HG02943 (cell line): ENCODE measurements around the gene CLDND2.

Experiments used
- ATAC-seq: cut with Tn5 transposase; IDR thresholded peaks from one replicate; pipeline ENCODE4 v1.9.1; 2021; ENCODE audit warnings: mild to moderate bottlenecking, low read depth, moderate library complexity; ENCODE audit not compliant: unreplicated experiment

The CLDND2 gene

DNA sequence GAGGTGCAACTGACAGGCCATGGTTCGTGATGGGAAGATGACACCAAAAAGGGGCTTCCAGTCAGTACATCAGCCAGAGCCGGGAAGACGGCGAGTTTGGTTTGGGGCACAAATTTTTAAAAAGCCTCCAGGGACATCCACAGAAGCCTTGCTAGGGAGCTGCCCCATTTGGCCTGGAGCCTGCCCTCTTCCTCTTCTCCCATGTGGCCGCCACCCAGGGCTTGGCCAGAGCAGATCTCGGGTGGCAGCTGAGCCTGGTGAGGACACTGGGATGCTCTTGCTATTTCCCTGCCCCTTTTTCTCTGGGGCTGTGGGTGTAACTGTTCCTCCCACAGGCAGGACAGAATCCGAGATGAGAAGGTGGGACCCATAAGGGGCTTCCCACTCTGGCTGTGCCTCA, 10.9 kb downstream of the CLDND2 start:
- ATAC-seq = no peak

DNA sequence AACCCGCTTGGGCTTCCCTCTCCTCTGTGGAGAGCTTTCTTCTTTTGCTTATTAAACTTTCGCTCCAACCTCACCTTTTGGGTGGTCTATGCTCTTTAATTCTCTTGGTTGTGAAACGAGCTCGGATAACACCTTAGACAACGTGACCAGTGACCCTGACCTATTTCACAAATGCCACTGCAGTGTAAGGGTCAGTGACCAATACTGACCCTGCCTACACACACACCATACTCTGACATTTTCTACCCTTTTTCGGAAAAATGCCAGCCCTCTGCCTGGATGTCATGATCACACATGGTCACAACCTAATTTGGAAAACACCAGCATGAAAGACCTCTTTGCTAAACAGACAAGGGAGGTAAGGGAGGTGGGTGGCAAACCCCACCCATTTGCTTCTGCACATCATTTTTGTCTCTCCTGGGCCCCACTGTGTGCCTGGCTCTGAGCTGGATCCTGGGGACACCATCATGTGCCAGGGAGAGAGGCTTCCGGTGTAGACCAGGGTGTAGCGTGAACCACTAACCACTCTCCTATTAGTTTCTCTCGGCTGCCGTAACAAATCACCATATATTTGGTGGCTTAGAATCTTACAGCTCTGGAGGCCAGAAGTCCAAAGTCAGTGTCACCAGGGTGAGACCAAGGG, 12.5 kb downstream of the CLDND2 start:
- ATAC-seq = no peak

DNA sequence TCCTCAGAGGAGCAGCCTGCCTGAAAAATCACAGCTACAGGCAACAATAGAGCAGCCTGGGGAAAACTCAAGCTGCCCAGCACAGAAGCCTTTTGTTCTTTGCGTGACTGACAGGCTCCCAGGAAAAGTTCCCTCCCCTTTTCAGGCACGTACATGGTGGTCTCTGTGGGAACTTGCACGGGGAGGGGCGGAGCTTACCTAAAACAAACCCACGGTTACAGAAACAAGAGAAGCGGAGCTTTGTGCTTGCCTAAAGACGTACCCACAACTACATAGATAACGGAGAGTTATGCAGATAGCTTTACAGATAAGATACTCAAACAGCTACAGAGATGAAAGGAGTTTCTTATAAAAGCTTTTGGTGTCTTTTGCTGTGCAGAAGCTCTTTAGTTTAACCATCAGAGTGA, 14.1 kb downstream of the CLDND2 start:
- ATAC-seq = no peak

DNA sequence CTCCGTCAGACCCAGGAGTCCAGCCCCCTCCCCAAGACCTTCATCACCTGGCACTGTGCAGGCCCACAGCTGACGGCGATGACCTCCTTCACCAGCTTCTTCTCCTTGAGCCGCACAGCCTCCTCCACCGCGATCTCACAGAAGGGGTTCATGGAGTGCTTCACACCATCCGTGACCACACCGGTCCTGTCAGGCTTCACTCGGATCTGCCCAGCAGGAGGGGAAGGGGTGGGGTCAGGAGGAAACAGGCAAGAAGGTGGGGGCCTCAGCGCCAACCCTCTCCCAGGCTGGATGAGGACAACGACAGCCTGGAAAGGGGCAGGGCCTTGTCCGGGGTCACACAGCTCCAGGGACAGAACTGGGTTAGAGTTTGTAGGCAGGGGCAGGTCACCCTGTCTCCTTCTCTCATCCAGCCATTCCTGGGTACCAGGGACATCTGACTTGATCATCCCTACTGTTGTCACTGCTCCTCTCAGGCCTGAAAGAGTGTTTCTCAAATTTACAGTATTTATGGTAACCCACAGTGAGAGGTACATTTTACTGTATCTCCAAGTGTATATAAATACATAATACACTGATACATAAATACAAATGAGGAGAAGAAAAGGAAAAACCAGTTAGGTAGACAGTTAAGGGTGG, 14.6 kb downstream of the CLDND2 start:
- ATAC-seq = no peak

DNA sequence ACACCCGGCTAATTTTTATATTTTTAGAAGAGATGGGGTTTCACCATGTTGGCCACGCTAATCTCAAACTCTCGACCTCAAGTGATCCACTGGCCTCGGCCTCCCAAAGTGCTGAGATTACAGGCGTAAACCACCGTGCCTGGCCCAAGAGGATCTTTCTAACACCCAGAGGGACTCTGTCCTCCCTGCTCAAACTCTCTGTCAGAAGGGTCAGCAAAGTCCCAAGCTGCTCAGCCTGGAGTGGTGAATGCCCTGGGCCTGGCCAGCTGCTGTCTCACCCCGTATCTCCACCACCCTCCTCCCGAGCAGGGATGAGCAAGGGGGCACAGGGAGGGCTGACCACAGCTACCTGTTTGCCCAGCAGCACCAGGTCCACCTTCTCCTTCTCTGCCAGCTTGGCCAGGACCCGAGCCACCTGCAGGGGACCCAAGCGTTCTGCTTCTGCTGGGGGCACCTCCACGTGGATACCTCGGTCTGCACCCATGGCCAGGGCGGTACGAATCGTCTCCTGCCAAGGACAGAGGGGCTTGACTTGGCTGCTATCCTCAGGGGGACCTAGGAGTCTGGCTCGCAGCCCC, 15.9 kb downstream of the CLDND2 start:
- ATAC-seq = no peak

DNA sequence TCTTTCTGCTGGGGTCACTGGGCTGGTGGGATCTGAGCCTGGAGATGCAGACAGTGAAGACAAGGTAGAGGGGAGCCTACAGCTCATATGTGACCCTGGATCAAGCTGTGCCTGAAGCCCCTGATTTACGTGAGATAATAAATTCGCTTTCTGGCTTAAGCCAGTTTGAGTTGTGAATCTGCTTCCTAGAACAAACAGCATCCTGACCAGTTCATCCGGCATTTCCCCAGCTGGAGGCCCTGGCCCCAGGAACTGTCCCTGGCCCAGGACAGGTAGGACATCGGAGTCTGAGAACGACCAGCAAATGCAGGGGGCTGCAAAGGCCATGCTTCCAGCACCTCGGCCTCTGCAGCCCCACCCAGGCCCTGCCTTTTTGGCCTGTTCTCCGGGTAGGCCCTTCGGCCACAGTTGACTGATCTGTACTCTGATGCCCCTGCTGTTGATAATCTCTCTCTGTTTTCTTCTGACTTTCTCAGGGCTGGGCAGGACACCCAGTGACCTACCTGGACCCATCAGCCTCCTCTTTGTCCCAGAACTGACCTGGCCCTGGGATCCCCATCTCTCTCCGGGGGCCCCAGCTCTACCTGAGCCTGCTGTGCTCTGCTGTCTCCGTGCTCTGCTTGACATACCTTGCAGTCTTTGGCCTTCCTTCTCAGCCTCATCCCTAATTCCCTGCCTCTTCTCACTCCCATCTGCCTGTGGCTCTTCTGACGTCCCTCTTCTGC, 17.4 kb downstream of the CLDND2 start:
- ATAC-seq = no peak

DNA sequence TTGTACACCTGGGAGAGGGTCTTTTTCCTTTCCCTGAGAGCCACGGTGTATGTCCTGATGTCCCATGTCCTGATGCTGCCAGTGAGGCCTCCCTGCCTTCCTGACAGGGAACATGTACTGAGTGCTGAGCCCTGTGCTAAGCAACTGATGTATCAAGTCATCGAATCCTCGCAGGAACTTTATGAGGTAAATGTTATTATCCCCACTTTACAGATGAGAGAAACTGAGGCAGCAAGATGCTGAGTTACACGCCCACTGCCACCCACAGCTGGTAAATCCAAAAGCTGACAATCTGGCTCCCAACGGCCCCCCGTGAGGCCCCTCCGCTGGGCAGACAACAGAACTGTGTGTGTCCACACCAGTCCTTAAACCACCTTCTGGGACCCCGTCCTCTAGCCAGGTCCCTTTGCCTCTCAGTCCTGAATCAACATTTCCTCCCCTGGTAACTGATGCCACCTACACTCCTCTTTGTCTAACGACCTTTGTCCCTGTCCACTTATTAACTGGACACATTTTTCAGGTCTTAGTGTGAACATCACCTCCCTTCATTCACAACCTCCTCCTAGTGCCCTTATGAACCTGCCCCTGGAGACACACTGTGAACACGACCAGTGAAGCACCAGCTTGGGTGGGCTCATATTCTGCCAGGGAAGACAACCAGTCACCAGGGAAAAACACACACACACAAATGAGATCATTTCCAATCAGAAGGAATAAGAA, 21.4 kb downstream of the CLDND2 start:
- ATAC-seq = no peak

DNA sequence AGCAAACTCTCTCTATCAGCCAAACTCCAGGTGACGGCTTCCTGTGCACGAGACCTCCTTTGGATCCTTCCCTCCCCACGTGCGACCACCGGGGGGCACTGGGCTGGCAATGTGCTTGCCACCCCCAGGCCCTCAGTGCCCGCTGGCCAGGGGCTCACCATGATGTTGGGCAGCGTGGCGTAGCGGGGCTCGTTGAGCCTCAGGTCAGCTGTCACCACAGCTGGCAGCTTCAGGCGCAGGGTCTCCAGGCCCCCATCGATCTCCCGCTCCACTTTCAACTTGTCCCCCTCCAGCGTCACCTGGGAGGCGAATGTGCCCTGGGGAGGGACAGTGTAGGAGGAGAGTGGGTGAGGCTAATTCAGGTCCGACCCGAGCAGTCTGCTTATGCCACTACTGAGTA, 22.1 kb downstream of the CLDND2 start:
- ATAC-seq = no peak

DNA sequence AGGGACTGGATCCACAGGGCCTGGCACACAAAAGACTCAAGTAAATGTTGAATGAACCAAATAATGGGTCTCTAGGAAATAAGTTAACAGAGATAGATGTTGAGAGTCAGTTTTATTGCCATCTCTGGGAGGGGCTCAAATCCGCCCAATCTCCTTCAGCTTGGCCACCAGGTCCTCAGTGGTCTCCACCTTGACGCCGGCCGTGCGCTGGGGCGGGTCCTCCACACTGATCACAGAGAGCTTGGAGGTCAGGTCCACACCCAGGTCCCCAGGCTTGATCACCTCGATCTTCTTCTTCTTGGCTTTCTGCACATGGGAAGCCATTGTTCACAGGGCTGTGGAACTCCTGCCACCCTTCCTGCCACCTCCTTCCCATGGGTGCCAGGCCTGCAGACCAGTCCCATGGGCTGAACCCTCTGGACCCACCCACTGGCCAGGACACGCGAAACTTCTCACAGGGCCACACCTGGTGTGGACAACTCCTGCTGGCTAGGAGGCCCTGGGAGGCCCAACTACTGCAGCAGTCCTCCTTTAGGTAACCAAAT, 23.7 kb downstream of the CLDND2 start:
- no peak for ATAC-seq

DNA sequence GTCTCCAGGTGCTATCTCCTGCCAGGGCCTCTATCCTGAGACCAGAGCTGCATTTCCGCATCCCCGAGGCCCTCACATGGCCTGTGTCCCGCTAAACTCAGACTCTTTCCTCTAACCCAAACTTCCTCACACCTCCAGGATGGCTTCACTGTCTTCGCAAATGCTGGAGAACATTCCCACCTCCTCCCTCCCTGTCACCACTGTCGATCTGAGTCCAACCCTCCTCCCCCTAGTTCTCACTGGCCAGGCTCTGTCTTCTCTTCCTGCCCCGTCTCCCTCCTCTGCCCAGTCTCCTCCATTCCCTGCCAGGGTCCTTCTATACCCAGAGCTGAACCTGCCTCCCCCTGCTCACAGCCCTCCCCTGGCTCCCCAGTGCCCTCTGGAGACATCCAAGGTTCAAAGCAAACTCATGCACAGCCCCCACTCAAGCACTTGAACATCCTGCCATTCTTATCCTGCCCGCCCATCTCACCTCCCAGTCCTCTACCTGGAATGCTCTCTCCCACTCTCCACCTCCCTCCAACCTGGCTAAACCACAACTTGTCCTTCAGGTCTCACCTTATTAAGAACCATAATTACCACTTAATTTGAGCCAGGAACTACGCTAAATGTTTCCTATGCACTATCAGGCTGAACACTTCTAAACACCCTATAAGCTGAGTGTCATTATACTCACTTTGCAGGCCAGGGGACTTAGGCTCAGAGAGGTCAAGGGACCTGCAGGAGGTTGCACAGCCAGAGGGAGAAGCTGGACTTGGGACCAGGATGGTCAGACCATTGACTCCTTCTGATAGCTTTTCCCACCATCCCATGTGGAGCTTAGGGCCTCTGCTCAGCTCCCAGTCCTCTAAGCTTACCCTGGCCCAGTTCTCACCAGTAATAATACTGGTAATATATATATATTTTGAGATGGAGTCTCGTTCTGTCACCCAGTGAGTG, 25.9 kb downstream of the CLDND2 start:
- ATAC-seq = no peak

DNA sequence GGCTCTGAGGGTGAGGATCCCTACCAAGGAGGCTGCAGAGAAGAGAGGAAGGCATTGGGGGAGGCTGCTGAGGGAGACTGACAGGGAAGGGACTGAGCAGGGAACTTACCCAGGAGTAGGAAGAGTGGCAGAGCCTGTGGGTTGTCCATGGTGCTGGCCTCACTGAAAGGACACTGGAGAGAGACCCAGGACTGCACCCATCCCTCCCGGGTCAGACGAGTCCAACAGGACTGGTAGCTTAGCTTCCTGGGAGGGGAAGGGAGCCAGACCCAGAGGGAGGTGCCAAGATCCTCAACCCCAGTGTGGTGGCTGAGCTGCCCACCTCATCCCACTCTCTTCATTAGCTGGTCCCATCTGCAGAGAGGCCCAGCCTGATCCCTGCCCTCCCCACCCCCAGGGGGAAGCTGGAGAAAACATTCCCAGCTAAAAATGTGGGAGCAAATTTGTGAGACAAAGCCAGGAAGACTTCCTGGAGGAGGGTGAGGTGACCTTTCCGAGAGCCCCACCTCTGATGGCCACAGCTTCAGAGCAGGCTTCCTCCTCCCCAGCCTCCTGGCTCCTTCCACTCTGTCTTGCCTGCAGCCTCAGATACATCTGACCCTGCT, 26.7 kb downstream of the CLDND2 start, which contains the start of gene VSIG10L:
TSS of gene VSIG10L (minus strand) at position 164 of the 605 bp plus-strand sequence. CDS start at position 149, 15 bp downstream.
- ATAC-seq = no peak

DNA sequence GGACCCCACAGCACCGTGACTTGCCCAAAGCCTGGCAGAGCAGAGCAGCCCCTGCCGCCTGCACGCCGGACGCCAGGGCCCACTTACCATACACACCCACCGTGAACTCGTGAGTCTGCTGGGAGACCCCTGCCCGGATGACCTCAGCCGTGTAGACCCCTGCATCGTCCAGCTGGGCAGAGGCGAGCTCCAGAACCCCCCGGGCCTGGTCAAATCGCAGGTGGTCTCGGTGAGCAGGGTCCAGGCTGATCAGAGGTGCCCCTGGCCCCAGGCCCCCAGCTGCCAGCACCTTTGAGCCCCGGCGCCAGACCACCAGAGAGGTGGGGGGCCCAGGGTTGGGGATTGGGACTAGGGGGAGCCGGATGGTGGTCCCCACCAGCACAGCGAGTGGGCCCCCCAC, 27.7 kb downstream of the CLDND2 start:
- ATAC-seq = no peak

DNA sequence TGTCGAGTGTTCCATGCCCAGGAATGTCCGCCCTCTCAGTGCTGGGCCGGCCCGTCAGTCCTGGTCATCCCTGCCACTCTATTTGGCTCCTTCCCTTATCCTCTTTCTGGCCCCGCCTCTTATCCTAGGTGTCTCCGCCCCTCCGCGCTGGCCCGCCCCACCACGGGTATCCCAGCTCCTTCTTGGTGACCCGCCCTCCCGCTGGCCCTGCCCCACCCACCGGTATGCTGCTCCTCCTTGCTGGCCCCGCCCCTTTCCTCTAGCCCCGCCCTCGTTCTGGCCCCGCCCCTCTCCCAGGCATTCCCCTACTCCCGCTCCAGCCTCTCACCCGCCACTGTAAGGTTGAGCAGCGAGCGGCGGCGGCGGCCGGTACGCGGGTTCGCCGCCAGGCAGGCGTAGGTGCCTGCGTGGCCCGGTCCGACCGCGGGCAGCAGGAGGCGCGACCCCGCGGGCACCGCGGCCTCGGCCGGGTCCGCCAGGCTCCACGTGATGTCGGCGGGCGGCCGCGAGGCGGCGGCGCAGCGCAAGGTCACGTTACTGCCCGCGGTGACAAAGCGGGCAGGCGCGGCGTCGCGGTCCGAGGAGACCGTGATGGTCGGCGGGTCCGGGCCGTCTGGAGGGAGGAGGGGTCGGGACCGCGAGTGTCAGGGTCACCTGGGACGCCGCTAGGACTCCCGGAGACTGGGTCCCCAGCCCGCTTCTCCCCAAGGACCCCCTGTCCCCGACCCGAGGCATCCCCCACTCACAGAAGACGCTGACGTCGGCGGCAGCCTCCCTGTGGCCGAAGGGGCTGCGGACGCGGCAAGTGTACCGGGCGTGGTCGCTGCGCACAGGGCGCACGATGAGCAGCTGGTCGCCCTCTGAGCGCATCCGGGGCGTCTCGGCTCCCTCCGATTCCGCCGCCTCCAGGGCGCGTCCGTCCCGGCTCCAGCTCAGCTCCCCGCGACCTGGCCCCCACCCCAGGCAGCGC, 28.8 kb downstream of the CLDND2 start:
- peak; percentile 47 for ATAC-seq

DNA sequence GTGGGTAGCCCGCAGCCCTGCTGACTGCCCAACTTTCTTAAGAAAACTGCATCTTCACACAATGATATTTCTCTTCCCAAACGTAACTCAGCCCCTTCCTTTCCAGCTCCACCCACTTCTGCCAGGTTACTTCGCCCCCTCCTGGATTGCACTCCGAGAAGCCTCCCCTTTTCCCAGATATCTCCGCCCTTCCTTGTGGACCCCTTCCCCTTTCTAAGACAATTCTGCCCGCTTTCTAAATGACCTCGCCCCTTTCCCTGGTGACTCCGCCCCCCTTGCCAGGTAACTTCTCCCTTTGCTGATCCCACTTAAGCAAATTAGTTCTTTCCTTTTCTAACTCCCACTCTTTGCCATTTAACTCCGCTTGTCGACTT, 29.5 kb downstream of the CLDND2 start:
- ATAC-seq = peak; percentile 7

DNA sequence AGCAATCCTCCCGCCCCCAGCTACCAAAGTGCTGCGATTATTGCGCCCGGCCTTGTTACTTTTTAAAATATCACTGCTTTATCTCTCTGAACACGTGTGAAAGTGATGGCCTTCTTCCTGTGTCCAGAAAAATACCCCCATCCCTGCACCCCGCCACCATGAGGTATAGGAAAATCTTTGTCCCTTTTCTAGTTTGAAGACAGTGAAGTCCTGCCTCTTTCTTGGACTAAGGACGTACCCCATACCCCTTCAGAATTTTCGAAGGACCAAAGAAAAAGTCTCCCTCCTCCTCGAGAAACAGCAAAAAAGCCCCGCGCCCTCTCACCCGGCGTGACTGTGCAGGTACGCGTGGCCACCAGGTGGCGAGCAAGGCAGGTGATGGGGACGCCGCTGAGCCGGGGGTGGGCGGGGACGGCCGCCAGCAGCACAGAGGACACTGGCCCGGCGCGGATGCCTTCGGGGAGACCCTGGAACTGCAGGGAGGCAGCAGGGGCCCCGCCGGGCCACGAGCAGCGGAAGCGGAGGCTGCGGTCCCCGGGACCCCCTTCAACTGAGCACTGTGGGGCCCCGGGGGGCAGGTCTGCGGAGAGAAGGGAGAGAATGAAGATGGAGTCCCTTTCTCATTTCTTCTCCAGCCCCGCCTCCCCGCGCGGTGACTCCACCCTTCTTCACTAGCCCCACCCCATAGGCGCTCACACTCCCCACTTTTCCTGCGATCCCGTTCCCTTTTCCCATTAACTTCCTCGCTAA, 30.1 kb downstream of the CLDND2 start:
- ATAC-seq = peak; percentile 60

DNA sequence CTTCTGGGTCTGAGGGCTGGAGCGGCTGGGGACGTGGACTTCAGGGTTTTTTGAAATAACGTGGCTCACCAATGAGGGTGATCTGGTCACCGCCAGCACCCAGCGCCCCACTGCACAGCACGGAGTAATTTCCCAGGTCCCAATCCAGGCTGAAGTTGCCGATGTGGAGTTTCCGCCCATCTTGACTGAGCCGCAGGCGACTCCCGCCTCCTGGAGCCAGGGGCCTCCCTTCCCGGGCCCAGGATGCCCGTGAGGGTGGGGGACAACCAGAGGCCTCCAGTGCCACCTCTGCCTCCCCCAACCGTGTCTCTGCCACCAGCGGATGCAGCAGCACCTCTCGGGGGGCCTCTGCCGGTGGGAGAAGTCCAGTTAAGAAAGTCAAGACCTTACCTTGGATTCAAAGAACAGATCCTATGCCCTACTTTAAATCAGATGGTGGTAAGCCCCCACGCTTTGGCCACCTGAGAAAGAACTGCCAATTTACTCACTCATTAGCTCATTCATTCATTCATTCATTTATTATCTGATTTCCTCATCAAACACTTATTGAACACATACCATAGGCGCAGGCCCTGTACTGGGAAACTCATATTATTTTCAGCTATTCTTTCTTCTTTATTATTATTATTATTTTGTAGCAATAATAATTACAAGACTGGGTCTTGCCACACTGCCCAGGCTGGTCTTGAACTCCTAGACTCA, 30.8 kb downstream of the CLDND2 start:
- no peak for ATAC-seq
